GM19395 (cell line): ENCODE data around the gene JAZF1.

Experiments used
- ATAC-seq: cut with Tn5 transposase; IDR thresholded peaks from one replicate; pipeline ENCODE4 v1.9.1; 2021; ENCODE audit warnings: mild to moderate bottlenecking, moderate library complexity; ENCODE audit not compliant: unreplicated experiment

Gene JAZF1

DNA sequence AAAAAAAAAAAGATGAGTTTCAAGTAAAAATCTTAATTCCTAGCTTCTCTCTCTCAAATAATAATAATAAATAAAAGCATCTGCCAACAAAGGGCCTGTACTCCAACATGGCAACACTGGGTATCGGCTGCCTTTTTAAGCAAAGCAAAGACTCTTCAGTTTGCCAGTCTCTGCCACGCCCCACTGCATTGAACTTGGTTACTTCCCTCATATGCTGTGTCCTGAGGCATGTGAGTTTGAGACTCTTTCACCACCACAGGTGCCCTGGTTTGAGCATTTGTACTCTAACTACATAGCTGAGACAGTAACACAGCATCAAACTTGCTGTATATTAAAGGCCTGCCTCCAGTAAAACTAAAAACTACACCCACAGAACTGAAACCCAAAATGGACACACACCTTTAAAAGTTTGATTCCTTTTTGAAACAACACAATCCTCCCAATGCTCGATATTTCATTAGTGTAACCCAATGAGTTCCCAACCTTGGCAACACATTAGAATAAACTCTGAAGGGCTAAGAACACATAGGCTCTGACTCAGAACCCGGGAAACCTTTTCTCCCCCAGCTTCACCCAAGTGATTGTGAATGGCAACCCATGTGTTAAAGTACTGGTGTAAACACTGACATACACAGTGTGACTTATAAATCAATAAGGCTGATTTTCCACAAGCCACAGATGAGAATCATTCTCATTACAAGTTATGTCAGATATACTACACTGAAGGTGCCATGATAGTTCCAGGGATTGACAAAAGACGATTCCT, 12.0 kb downstream of the JAZF1 start:
- ATAC-seq = no peak

- no peak for ATAC-seq
Observed at GRCh38 chr7:28166982-28167715, 13.4 kb downstream of the JAZF1 start.

DNA sequence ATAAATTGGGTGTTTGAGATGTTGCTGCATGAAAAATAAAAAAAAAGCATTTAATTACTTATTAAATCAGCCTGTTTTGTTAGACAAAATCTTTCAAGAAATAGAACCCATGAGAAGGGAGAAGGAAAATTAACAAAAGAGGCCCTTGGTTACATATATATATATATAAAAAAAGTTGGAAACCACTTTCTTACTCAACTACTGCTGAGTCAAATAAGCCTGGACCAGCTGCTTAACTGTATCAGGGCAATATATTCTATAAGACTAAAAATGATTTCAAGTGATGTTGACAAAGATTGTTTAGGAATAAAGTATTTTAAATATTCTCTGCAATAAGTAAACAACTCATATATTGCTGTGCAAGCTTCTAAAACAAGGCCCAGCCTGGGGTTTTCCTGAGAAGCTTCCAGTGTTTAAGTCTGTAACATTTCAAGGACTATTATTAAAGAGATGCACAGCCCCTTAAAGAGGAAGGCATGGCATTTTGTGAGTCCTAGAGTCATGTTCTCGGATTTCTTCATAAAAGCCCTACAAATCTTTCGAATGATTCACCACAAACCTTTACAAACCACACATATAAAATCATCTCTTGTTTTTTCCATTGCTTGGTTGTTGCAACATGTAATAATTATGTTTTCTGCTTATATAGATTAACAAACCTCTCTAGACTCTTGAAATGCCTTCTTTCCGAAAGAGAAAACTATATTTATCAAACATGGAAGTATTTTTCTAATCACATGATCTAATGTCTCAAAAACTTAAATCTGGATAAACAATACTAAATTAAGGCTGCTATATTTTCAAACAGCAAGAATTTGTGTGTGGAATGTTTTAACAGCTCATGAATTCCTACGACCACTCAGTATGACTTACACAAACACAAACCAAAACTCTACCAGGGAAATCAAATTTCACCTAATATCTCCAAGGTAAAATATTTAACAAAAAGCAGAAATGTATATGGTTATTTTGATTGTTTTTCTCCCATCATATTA, 14.3 kb downstream of the JAZF1 start:
- ATAC-seq = no peak

- ATAC-seq = no peak
Observed at GRCh38 chr7:28165261-28165660, 15.3 kb downstream of the JAZF1 start.

- ATAC-seq = no peak
Observed at GRCh38 chr7:28163949-28164348, 16.6 kb downstream of the JAZF1 start.

DNA sequence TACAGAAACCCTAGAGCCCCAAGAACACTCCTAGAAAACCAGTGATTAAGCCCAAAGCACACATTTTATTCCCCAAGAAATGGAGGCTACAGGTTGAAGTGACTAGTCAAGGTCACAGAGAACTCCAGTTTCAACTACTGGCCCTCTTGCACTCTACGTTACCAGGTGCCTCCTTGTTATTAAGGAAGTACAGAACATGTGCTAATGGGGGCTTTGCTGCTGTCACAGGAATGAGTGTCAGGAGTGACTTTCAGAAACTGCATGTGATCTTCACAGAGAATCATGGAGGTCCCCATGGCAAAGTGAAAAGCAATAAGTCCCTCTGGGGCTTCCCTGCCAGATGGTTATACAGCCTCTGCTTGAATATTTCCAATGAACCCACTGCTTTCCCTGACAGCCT, 19.3 kb downstream of the JAZF1 start:
- no peak for ATAC-seq

DNA sequence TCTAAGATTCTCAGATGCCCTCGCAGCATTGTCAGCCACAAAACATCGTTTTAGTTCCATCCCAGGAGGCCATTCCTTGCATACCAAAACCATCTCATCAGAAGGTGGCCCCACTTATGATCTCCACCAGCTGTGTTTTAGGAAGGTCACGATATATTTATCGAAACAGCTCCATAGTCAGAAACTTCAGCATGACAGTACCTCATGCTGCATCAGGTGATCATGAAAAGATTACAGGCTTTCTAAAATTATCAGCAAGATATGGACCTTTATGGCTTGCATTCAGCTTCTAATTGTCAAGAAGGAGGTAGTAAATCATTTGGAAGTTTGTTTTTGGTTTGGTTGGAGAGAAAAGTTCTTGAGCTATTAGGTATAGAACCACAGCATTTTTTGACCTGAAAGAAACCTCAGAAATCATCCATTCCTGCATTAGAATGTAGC, 20.0 kb downstream of the JAZF1 start:
- ATAC-seq = no peak

GRCh38 chr7:28157831-28158416, 22.7 kb downstream of the JAZF1 start:
- no peak for ATAC-seq

DNA sequence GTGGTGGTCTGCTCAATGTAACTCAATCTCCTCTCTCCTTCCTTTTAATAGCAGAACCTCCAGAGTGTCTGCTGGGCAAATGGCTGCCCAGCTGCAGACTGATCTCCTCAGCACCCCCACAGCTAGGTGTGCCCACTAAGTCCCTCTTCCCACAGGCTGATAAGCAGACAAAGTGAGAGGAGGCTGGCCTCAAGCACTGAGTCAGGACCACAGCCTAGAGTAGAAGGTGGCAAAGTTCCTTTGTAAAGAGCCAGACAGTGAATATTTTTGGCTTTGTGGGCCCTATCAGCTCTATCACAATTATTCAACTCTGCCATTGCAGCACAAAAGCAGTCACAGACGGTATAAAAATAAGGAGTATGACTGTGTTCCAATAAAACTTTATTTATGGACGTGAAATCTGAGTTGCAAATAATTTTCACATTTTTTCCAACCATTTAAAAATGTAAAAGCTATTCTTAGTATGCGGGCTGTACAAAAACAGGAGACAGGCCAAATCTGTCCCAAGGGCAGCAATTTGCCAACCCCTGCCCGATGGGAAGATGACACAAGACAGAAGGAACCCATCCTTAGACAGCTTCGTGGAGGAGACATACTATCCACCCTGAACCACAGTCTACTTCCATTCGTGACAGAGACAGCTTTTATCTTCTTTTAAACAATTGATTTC, 23.4 kb downstream of the JAZF1 start:
- ATAC-seq = no peak

GRCh38 chr7:28156401-28156800, 24.2 kb downstream of the JAZF1 start:
- ATAC-seq = no peak

DNA sequence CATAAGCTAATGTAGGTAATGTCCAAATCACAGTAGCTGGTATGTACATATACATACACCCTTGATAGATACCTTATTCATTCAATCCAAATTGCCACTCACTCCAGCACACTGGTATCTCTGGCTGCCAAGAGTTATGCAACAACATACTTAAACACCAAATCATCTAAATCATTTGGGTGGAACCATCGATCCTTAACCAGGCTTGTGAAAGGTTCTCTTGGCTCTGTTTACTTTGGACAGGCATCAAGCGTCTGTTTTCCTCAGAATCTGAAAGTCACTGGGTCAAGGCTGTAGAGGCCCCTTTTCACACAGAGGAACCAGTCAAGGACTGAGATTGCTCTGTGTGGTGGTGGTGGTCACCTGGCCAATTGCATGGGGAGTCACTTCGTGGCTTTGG, 24.6 kb downstream of the JAZF1 start:
- ATAC-seq = no peak

GRCh38 chr7:28155019-28155660, 25.5 kb downstream of the JAZF1 start:
- peak; percentile 87 for ATAC-seq

- ATAC-seq = no peak
Observed at GRCh38 chr7:28152594-28152993, 28.0 kb downstream of the JAZF1 start.

GRCh38 chr7:28151965-28152364, 28.6 kb downstream of the JAZF1 start:
- no peak for ATAC-seq

GRCh38 chr7:28149291-28150101, 31.1 kb downstream of the JAZF1 start:
- no peak for ATAC-seq

GRCh38 chr7:28145931-28146330, 34.7 kb downstream of the JAZF1 start:
- no peak for ATAC-seq

GRCh38 chr7:28145090-28145626, 35.4 kb downstream of the JAZF1 start:
- ATAC-seq = no peak

- ATAC-seq = no peak
Observed at GRCh38 chr7:28144266-28144665, 36.3 kb downstream of the JAZF1 start.

DNA sequence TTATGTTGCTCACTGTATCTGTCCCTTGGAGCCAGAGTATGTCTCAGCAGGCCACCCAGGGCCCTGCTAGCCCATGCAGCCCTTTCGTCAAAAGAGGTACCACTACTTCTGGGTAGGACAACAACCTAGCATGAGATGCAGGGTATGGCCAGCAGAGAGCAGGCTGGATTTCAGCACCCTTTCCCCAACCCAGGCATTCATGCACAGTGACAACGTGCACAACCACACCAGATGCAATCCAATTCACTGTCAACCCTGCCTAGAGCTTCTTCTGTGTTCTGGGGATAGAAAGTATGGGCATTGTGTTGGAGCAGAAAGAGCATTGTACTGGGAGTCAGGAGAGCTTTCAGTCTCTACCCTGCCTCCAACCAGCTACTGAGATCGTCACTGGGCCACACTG, 37.9 kb downstream of the JAZF1 start:
- no peak for ATAC-seq
